Liver (tissue), 3 donors: ENCODE data around the gene PON3.

ENCODE experiments used
- EGR1 ChIP-seq, 2 donors: IDR thresholded peaks; 2 replicates each; pipeline ENCODE4 v1.6.1; 2016 to 2018; ENCODE audit warnings: antibody characterized with exemption in 2 of 2, low read depth in 2 of 2
- RAD21 ChIP-seq, 2 donors: IDR thresholded peaks; 2 replicates each; pipeline ENCODE4 v1.6.1; 2016; ENCODE audit warnings: antibody characterized with exemption in 2 of 2, mild to moderate bottlenecking in 2 of 2
- SP1 ChIP-seq: IDR thresholded peaks from 2 replicates; pipeline ENCODE4 v1.6.1; 2018; ENCODE audit warnings: antibody characterized with exemption, mild to moderate bottlenecking
- TAF1 ChIP-seq: conservative IDR thresholded peaks from 2 replicates; pipeline ENCODE4 v1.6.1; 2016; ENCODE audit warnings: antibody characterized with exemption, mild to moderate bottlenecking
- TF ChIP-seq, protein P1 (sequence below): fragments of 150-350 bp; IDR thresholded peaks from 2 replicates; pipeline ENCODE4 v1.5.1; 2017; ENCODE audit warnings: improper control_type of control experiment, low read depth, low read length; ENCODE audit not compliant: missing input control
- donor health status: healthy.
- donor health status: healthy.

DNA sequence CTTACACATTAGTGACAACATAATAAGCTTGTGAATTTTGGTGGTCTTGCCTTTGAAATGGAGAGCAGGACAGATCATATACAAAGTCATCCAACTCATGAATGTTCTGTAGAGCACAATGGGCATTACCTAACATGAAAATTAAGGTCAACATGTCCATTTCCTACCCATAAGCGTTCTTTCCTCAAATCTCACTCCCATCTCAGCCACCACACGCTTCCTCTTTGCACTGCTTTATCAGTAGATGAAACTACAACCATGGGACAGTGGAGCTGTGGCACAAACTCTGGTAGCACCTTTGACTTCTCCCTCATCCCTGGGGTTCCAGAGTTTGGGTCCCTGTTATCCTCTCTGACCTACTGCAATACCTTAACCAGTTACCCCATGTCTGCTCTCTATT, 36.4 kb upstream of the PON3 start:
- TF ChIP-seq, protein P1, sequence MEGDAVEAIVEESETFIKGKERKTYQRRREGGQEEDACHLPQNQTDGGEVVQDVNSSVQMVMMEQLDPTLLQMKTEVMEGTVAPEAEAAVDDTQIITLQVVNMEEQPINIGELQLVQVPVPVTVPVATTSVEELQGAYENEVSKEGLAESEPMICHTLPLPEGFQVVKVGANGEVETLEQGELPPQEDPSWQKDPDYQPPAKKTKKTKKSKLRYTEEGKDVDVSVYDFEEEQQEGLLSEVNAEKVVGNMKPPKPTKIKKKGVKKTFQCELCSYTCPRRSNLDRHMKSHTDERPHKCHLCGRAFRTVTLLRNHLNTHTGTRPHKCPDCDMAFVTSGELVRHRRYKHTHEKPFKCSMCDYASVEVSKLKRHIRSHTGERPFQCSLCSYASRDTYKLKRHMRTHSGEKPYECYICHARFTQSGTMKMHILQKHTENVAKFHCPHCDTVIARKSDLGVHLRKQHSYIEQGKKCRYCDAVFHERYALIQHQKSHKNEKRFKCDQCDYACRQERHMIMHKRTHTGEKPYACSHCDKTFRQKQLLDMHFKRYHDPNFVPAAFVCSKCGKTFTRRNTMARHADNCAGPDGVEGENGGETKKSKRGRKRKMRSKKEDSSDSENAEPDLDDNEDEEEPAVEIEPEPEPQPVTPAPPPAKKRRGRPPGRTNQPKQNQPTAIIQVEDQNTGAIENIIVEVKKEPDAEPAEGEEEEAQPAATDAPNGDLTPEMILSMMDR, result no peak
- TF ChIP-seq TAF1 (no peak), EGR1 (IDR thresholded peaks at IDR 0.05; ENCODE audit: low read depth in 2 of 2) (no peak), SP1 (no peak), RAD21 (IDR thresholded peaks at IDR 0.05) (no peak)
